ENCODE measurements around the gene TRAPPC12. TPM values are rescaled to one million over a fixed set of nuclear protein-coding genes. Genes with fewer than 3 reads are reported as not detected.

Gene TRAPPC12
- total RNA-seq, result 10 to 100 TPM; 80.1 to 83.3 TPM

GRCh38 chr2:3379647-3380534 is at the start of gene TRAPPC12:
Gene TRAPPC12 (plus strand): TSS chr2:3379694. CDS start chr2:3387624, 7,930 bp downstream.

GRCh38 chr2:3377612-3378432 is 1.7 kb upstream of the TRAPPC12 start, which contains the start of gene EIPR1:
Gene EIPR1 (minus strand): TSS chr2:3377818. CDS start chr2:3377689, 129 bp downstream.

GRCh38 chr2:3519255-3520205 is 140.0 kb downstream of the TRAPPC12 start, which contains the start of gene ADI1:
Gene ADI1 (minus strand): TSS chr2:3519531. CDS start chr2:3519487, 44 bp downstream.

Other genes with a start within 250 kb of the TRAPPC12 start
- 10 to 100 TPM; 33.7 to 35.9 TPM for gene EIPR1, start 1.9 kb upstream of the TRAPPC12 start, total RNA-seq
- gene ADI1, start 139.8 kb downstream of the TRAPPC12 start, total RNA-seq, result 10 to 100 TPM; 36.3 to 40.6 TPM
- gene RNASEH1, start 178.6 kb downstream of the TRAPPC12 start, total RNA-seq, result 10 to 100 TPM; 19.3 to 21.3 TPM
- gene RPS7, start 195.6 kb downstream of the TRAPPC12 start, total RNA-seq, result 1,000 to 10,000 TPM; 1,576 to 1,694 TPM
- under 1 TPM in 1 of 2 experiments, not detected in 1; 0.34 TPM for gene COLEC11, start 215.4 kb downstream of the TRAPPC12 start, total RNA-seq

Measured in activated naive CD4-positive, alpha-beta T cell treated with anti-CD3 and anti-CD28 coated beads, Interleukin-2, amount 10 ng/mL, durations not matched to agents 5 hours and 36 hours (primary cell).